Measurements from ENCODE around the gene TRHDE.
"Not testable (repeated sequence)": the region's sequence is repeated elsewhere in the genome, so short reads cannot be mapped to it uniquely, and the experiment has no call there.

Gene TRHDE

GRCh38 chr12:72453066-72453465 is 180.9 kb downstream of the TRHDE start:
- no peak for DNase-seq

GRCh38 chr12:72453550-72453949 is 181.4 kb downstream of the TRHDE start:
- DNase-seq: no peak

- no peak for DNase-seq
These were observed 192.3 kb downstream of the TRHDE start for GRCh38 chr12:72464471-72464870.

- DNase-seq: no peak
These were observed 193.0 kb downstream of the TRHDE start for GRCh38 chr12:72465155-72465554.

GRCh38 chr12:72465940-72466630 is 193.9 kb downstream of the TRHDE start:
- DNase-seq: no peak

GRCh38 chr12:72467985-72468384 is 195.8 kb downstream of the TRHDE start:
- DNase-seq: no peak

- no peak for DNase-seq
These were observed 196.3 kb downstream of the TRHDE start for GRCh38 chr12:72468505-72468904.

- DNase-seq: no peak
These were observed 199.6 kb downstream of the TRHDE start for GRCh38 chr12:72471806-72472205.

- DNase-seq: no peak
These were observed 200.2 kb downstream of the TRHDE start for GRCh38 chr12:72472350-72472749.

- DNase-seq: no peak
These were observed 204.1 kb downstream of the TRHDE start for GRCh38 chr12:72476301-72476700.

GRCh38 chr12:72485017-72485701 is 213.0 kb downstream of the TRHDE start:
- DNase-seq: no peak

- no peak for DNase-seq
These were observed 219.3 kb downstream of the TRHDE start for GRCh38 chr12:72491426-72491825.

GRCh38 chr12:72493407-72493806 is 221.2 kb downstream of the TRHDE start:
- no peak for DNase-seq

GRCh38 chr12:72498354-72498753 is 226.2 kb downstream of the TRHDE start:
- no peak for DNase-seq

GRCh38 chr12:72499244-72499643 is 227.1 kb downstream of the TRHDE start:
- DNase-seq: no peak

- no peak for DNase-seq
These were observed 230.4 kb downstream of the TRHDE start for GRCh38 chr12:72502546-72502945.

GRCh38 chr12:72505227-72505626 is 233.1 kb downstream of the TRHDE start:
- DNase-seq: no peak

- DNase-seq: no peak
These were observed 237.7 kb downstream of the TRHDE start for GRCh38 chr12:72509891-72510290.

- DNase-seq: no peak
These were observed 238.6 kb downstream of the TRHDE start for GRCh38 chr12:72510772-72511171.

- DNase-seq: no peak
These were observed 239.3 kb downstream of the TRHDE start for GRCh38 chr12:72511498-72511897.

GRCh38 chr12:72511906-72512305 is 239.7 kb downstream of the TRHDE start:
- no peak for DNase-seq

GRCh38 chr12:72520044-72520678 is 248.0 kb downstream of the TRHDE start:
- DNase-seq: not testable (repeated sequence)

- no peak for DNase-seq
These were observed 249.2 kb downstream of the TRHDE start for GRCh38 chr12:72521326-72521725.

- no peak for DNase-seq
These were observed 250.2 kb downstream of the TRHDE start for GRCh38 chr12:72522411-72522810.

Measured in activated CD4-positive, CD25-positive, alpha-beta regulatory T cell treated with anti-CD3 and anti-CD28 coated beads, Interleukin-2, amount 50 U/mL, for 72 hours (primary cell).